NCI-H1105 (cell line): Measurements from ENCODE around the gene ZNF618.
A peak's percentile ranks its signal among the peaks of the same experiment; 100 is the strongest.
"Not testable (repeated sequence)": the region's sequence is repeated elsewhere in the genome, so short reads cannot be mapped to it uniquely, and the experiment has no call there.

Experiments used
- DNase-seq: peaks from one replicate; lab custom pipeline; 2025; lab: John Stamatoyannopoulos, UW

Gene ZNF618

DNA sequence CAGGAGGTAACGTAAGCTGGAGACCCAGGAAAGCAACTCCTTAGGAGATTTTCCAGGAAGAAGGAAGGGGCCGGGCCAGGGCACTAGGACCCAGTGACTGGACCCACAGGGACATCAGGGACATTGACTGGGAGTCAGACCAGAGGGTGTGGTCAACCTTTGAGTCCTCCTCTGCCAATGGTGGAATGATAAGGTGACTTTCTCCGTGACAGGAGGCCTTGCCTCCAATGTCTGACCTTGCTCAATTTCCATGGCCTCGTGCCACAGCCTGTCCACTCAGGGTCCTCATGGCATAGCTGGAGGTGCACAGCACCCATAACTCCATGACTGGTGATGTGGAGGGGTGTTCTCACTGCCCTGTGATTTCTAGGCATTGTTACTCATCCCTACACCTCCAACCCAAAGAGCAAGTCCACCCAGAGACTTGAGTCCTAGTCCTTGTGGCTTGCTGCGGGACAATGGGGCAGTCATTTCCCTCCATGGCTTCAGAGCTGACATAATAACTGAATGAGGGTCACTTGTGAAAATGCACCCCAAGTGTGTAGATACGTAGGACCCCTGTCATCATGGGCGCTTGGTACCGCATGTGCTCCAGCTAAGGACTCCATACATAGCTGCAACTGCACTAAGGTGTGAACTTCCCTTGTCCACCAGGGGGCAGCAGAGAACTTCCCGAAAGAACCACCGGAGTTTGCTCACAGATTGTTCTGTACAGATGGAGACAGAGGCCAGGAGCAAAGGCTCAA lies 206.1 kb downstream of the ZNF618 start:
- peak; percentile 67 for DNase-seq

DNA sequence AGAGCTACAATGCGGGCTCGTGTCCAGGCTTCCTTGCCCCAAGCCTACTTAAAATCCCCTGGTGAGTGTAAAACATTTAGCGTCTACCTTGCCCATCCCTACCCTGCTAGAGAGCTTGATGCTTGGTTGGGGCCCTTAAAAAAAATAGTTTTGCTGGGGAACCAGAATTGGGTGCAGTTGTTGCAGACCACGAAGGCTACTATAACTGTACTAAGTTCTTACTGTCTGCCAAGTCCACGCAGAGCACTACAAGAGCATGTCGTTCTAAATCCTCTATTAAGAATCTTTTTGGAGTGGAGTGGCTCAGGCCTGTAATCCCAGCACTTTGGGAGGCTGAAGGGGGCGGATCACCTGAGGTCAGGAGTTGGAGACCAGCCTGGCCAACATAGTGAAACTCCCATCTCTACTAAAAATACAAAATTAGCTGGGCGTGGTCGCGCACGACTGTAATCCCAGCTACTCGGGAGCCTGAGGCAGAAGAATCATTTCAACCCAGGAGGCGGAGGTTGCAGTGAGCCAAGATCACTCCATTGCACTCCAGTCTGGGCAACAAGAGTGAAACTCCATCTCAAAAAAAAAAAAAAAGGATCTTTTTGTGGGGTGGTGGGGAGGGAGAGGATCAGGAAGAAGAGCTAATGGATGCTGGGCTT lies 206.8 kb downstream of the ZNF618 start:
- not testable (repeated sequence) for DNase-seq

DNA sequence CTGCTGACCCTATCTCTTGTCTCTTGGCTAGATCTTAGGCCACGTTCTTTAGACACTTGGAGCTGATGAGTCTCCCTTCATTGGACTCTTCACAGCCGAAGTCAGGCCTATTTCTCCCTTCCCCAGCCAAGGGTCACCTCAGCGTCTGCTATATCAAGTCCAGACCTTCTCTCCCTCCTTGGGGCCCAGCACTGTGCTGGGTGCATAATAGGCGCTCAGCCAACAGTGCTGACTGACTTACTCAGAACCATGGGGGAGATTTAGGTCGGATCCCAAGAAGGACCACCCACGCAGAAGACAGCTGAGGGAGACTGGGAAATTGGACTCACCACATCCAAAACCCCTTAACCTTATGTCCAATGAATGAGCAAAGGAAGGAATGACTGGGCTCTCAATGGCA lies 207.6 kb downstream of the ZNF618 start:
- no peak for DNase-seq

DNA sequence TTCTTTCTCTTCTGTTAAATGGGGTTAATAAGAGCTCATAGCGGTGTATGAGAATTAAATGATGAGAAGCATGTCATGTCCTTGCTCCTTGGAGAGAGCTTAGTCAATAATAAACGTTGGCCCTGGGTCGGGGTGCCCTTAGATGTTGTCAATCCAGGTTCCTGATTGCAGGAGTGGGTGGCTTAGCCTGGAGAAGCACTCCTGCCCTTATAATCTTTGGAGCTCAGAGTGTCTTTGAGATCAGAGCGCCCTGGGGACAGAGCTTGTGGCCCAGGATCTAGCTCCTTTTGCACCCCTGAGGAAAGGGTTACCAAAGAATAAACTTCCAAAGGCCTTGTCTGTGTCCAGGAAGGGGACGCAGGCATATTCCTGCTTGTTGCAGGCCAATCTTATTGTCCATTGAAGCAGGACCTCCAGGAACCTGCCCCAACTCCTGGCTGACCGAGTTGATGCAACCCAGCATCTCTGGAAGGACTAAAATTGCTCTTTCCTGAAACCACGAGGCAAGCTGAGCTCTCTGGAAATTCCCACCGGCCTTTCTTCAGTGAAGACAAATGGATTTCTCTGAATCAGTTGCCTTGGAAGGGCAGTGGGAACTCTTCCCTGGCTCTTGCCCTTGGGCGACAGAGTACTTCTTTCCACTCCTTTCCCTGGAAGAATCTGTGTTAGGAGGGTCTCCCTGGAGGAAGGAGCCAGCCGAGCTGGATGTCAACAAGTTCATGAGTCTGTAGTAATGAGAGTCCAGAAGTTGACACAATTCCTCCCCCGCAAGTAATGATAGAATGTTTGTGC lies 208.4 kb downstream of the ZNF618 start:
- no peak for DNase-seq

DNA sequence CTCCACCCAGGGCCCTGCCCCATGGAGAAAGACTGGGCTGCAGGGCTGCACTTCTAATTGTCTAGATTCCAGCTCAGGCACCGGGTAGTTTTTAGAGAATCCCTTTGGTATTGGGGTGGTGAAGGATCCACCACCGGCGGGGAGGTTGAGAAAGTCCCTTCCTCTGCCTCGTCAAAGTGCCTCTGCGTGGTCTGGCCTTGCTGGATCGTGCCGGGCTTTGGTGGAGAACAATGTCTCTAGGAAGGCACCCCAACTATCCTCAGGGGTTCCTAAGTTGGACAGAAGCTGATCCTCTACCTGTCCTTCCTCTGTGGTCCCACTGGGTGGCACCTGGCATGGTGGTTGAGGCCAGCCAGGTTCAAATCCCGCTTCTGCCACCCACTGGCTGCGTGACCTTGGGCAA lies 209.3 kb downstream of the ZNF618 start:
- DNase-seq: no peak

DNA sequence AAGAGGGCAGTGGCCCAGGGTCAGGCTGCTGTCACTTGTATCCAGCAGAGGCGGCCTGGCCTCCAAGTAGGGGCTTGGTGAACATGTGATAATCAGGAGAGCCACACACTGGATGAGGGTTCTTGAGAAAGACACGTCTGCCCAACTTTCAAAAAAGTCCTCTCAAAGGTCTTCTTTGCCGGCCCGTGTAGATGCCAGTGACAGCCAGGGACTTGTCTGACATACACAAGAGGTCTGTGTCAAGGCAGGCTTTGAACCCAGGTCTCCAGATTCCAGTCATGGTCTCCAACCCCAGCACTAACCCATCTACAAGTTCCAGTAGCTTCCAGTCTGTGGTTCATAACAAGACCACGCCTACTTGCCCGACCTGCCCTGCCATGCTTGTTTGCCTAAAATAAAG lies 209.9 kb downstream of the ZNF618 start:
- DNase-seq: no peak

DNA sequence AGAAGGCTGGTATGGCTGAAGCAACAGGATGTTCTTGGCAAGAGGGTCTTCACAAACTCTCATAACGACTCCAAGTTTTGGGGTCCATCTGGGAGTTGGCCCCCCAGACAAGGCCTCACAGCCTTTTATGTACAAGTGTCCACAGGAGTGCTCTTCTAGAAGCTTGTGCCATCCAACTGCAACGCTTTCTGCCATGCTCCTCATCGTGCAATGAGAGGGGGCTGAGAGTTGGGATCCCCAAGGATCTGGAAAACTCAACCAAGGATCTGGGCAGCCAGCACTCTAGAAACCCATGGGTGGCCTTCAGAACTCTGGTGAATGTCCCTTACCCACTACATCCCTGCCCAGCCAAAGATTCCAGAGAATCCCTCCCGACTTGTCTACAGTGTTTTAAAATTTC lies 210.5 kb downstream of the ZNF618 start:
- DNase-seq: no peak

DNA sequence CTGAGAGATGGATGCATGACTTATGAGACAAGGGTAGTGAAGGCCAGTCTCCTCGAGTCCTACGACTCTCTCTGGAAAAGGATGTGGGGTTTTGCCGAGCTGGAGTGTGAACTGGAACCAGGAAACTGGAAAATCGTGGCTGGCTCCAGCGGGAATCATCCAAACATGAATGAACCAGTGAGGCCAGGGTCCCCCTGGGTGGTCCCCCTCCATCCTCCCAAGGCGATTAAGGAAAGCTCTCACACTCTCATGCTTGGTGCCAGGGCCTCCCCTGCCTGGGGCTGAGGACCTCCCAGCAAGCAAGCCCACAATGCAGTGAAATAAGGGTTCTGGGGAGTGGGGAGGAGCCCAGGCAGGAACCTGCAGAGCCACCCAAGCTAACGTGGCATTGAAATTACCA lies 211.6 kb downstream of the ZNF618 start:
- no peak for DNase-seq

DNA sequence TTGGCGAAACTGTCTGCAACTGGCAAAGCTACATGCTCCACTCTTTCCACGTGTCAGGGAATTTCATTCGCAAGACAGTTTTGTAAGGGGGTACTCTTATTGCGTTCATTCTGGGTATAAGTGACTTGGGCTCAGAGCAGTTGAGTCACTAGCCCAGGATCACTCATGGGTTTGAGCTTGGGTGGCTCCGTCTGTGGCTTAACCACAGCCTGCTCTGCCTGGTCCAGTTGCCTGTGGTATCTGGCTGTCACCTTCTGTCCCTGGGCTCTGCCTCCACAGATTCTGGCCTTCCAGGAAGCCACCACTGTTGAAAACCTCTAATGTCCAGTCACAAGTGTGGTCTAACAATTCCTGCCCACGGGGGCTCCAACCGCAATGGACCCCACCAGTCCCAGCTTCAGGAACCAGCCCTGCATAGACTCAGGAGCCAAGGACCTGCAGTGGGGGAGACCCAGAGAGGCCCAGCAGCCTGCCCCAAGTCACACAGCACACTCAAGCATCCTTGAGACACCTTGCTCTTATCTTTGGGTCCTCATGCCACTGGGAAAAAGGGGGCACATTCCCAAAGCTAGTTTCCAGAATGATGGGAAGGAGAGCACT lies 212.6 kb downstream of the ZNF618 start:
- DNase-seq: no peak

DNA sequence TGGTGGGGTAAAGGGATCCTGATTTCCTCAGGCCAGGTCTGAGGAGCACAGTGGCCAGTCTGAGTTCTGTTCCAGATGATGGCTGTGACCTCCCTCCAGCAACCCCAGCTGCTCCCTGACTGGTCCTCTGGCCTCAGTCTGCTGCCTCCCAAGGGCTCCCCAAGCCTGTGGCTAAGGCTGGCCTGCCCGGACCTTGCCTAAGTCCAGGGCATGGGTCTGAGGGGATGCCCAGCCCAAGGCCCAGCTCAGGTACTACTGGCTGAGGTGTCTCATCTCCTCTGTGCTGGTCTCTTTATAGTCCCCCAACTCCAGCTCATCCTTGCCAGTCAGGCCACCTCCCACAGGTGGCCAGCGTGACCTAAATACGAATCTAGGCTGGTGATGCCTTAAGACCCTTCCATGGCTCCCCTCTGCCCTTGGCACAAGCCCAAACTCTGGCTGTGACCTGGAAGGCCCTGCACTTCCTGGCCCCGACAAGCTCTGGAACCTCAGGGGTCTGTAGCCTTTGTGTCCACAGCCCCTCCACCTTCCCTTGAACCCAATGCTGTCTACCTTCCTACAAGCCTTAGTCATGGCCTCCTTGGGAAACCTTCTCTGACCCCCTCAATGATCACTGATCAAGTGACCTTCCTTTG lies 213.2 kb downstream of the ZNF618 start:
- DNase-seq: no peak

DNA sequence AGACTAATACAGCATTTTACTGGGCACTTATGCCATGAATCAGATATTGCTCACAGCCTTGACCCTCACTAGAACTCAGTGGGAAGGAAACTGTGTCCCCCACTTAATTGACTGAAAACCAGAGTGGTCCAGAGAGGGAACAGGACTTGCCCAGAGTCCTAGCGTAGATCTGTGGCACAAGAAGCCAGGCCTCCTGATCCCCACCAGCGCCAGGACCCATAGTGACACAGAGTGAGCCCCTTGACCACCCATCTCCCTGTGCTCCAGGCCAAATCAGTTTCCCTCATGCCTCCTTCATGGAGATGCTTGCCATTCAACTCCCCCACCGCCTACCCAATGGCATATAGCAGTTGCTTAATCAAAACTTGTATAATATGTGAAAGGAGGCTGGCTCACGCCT lies 214.7 kb downstream of the ZNF618 start:
- DNase-seq: no peak

DNA sequence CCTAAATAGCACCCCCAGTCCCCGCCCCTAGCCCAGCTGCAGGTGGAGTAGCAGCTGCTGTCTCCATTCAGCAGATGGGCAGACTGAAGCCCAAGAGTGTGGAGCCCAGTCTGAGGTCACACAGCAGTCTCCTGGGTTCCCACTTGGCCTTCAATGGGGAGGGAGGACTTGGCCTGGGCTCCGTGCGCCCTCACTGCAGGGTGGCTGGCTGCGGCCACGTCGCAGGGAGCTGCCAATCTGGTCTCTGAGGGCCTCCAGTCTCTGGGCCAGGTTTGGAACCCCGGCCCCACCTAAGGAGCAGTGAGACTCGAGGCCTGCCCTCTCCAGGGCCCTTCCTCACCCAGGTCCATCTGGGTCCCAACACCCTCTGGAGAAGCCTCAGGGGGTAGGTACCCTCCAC lies 215.6 kb downstream of the ZNF618 start:
- DNase-seq: no peak

DNA sequence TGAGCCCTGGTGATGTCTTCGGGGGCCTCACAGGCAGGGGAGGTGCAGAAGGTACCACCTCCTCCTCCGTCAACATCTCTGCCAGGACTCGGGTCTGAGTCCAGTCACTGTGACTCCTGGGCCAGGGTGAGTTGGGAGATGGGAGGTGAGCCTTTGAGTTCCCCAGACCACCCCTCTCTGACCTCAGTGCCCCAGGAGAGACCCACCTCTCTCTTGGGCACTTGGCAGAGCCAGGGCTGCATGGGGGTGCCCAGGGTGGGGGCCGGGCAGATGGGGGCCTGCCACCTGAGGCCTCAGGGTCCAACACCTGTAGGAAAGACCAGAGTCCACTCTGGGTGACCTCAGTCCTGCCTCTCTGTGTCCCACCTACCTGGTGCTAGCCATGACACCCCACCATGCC lies 216.2 kb downstream of the ZNF618 start:
- no peak for DNase-seq

DNA sequence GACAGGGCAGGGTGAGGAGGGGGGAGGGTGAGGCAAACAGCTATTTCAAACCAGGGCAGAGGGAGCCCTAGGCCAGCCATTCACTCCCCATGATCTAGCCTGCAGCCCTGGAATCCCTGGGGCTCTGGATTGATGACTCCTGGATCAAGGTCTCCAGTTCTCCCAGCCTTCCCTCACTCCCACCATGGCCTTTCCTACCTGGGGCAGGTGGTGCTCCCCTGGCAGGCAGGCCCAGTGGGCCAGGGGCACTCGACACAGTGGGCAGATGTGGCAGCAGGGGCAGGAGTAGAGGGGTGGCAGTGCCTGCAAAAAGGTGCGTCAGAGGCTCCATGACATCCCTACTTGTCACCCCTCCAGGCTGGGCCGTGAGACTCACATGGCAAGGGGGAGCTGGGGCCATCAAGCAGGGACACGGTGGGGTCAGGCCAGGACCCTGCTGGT lies 216.9 kb downstream of the ZNF618 start:
- no peak for DNase-seq

DNA sequence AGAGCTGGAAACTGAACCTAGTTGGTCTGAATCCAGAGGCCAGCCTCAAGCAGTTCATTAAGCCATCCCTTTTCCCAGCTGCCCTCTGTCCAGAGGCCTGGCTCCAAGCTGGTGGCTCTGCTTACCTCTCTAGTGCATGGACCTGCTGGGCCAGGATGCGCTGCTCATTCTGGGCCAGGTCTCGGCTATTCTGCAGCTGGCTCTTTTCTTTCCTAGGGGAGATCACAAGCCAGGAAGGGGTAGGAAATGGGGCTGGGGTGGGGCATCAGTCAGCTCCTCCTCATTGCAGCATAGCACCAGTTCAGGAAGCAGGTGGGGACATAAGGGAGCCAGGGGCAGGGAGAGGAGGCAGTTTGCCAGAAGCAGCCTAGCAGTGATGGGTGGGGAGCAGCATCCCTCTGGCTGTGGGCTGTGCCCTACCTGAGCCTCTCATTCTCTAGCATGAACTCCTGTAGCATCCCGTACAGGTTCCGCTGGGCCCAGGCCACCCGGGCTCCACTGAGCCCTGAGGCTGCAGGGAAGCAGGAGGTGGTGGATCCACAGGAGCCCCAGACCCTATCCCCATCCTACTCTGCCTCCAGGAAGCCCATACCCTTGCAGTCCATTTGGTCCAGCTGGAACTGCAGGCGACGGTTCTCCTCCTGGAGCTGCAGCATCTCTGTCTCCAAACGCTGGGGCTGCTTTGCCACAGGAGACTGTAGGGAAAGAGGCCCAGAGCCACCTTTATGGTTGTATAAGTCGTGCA lies 217.8 kb downstream of the ZNF618 start:
- DNase-seq: no peak

DNA sequence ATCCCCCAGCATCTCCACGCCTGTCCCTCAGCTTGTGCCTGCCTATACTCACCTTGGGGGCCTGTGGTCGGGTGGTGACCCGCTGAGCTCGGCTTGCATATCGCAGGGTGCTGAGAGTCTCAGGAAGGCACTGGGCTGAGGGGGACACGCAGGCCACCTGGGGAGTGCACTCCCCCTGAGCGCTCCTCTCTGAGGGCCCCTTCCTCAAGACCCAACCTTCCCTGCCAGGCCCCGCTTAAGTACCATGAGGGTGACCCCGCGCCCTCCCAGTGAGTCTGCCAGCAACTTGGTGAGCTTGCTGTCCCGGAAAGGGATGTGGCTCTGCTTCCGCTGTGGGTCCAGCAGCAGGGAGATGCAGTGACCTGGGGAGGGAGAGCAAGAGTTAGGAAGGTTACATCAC lies 218.9 kb downstream of the ZNF618 start:
- no peak for DNase-seq

DNA sequence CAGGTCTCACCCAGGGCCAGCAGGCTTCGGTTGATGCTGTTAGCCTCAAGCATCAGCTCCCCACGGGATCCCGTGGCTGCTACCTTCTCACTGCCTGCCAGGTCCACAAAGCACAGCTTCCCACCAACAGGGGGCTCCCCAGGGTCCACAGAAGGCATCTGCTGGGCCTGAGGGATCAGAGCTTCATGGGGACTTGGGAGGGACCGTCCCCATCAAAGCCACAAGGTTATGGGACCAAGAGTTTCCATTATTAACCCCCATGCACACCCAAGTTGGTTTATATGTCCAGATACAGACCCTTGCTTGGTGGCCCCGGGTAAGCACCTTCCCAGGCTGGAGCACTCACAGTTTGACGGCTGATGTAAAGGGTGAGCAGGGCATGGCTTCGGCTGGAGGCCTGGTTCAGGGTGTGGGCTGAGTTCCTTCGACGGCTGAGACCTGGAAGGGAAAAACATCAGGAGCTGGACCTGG lies 220.0 kb downstream of the ZNF618 start:
- DNase-seq: no peak

DNA sequence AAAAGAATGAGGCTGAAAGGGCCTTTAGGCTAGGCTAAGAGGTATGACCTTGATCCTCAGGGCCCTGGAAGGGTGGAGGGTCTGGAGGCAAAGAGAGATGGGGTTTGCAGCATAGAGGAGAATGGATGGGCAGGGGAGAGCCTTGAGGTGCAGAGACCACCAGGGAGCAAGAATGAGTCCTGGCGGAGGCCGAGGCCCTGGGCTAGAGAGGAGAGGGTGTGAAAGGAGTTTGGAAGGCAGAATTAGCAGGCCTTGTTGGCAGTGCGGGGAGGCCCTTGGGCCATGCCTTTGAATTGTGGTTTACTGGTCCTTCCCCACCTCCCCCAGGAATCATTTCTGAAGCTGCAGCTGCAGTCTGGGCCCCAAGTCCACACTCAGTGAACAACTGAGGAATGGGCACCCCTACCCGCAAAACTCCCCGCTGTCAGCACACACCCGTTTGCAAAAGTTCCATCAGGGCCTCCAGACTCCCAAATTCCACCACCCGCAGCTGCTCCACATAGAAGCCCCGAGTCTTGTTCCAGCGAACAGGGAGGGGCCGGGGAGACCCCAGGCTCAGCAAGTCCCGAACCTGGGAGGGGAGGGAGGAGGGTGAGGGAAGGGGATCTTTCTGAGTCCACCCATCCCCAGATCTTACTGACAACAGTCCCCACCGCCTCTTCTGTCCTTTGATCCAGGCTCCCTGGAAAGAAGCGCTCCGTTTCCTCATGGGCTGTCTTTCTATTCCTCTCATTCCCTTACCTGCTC lies 220.9 kb downstream of the ZNF618 start:
- no peak for DNase-seq

DNA sequence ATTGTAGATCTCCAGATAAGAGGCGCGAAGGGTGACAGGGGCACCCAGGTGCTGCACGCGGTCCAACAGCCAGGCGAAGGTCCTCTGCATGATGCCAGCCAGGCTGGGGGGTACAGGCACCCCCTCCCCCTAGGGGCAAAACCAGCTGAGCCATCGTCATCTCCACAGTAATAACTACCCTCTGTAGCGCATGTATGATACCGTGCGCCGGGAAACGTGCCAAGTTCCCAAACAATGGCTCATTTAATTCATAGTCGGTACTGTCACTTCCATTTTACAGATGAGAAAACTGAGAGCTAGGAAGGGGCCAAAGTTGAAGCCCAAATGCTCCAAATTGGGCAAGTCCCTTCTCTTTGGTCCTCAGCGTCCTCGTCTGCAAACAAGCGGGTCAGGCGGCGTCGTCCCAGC lies 221.5 kb downstream of the ZNF618 start:
- DNase-seq: no peak
